Cardiac muscle cell (in vitro differentiated cells and primary cell): ENCODE measurements around the gene RHBG. TPM values are rescaled to one million over a fixed set of nuclear protein-coding genes. Genes with fewer than 3 reads are reported as not detected.

Source experiments
- DNase-seq, 2 donors: peaks; one replicate each; pipeline versions ENCODE4 v3.0.0 to v3.0.0-alpha.2; 2010 to 2017; ENCODE audit warnings: low read depth in 1 of 2, low spot score in 1 of 2
- H3K27ac ChIP-seq: fragments of 200-600 bp; sonication (generic); 2 replicates; pipeline ENCODE4 v1.5.1; 2016
- H3K27me3 ChIP-seq: fragments of 200-600 bp; sonication (generic); 2 replicates; pipeline ENCODE4 v1.6.0; 2016; ENCODE audit warnings: control low read depth
- H3K36me3 ChIP-seq: fragments of 200-600 bp; sonication (generic); 2 replicates; pipeline ENCODE4 v1.5.1; 2016; ENCODE audit warnings: control low read depth
- H3K4me1 ChIP-seq: fragments of 200-600 bp; sonication (generic); 2 replicates; pipeline ENCODE4 v1.8.1; 2017; ENCODE audit warnings: low read depth, mild to moderate bottlenecking, mixed run types
- H3K4me3 ChIP-seq: fragments of 200-600 bp; sonication (generic); 2 replicates; pipeline ENCODE4 v1.5.1; 2016; ENCODE audit warnings: mild to moderate bottlenecking
- H3K9me3 ChIP-seq: fragments of 200-600 bp; sonication (generic); 2 replicates; pipeline ENCODE4 v1.5.1; 2017; ENCODE audit warnings: low read depth, mild to moderate bottlenecking, control low read depth
- CTCF ChIP-seq: IDR thresholded peaks from 2 replicates; pipeline ENCODE4 v1.5.1; 2012; ENCODE audit warnings: low read depth, mild to moderate bottlenecking, low read length
- polyA plus RNA-seq: library from polyadenylated mRNA; unstranded; fragments of >200 nt; fragmentation: Nextera tagmentation; extraction: Ambion mirVana; gene quantifications from 2 replicates; pipeline ENCODE4 v1.2.1, GENCODE V29; 2016
- total RNA-seq: library from RNA; depleted of rRNA; stranded (reverse); fragments of >200 nt; gene quantifications from 2 replicates; pipeline ENCODE4 v1.2.3, GENCODE V29; 2016

RHBG gene
- total and polyA plus RNA-seq, 2 experiments from 2014 or later, result not detected

GRCh38 chr1:156388174-156389137, 19.4 kb downstream of the RHBG start:
- no peak overlapping the region for H3K27ac ChIP-seq

GRCh38 chr1:156389311-156389710, 20.3 kb downstream of the RHBG start:
- Histone ChIP-seq H3K9me3 (no peaks in the 10 kb centered on the region), H3K4me3 (no peak overlapping the region), H3K27ac (no peak overlapping the region), H3K36me3 (no peaks in the 10 kb centered on the region), H3K4me1 (no peaks in the 10 kb centered on the region), H3K27me3 (peaks cover 55% of the 10 kb centered on the region)
- no peak for TF ChIP-seq CTCF
- no peak for DNase-seq

More at GRCh38 chr1:156388174-156389137, 19.4 kb downstream of the RHBG start:
- peak; percentile 7 to 49 for DNase-seq
- Histone ChIP-seq H3K36me3 (no peaks in the 10 kb centered on the region), H3K9me3 (no peaks in the 10 kb centered on the region), H3K4me1 (no peaks in the 10 kb centered on the region), H3K4me3 (peak overlapping the region; percentile 8), H3K27me3 (peaks cover 55% of the 10 kb centered on the region)
- no peak for TF ChIP-seq CTCF

DNA sequence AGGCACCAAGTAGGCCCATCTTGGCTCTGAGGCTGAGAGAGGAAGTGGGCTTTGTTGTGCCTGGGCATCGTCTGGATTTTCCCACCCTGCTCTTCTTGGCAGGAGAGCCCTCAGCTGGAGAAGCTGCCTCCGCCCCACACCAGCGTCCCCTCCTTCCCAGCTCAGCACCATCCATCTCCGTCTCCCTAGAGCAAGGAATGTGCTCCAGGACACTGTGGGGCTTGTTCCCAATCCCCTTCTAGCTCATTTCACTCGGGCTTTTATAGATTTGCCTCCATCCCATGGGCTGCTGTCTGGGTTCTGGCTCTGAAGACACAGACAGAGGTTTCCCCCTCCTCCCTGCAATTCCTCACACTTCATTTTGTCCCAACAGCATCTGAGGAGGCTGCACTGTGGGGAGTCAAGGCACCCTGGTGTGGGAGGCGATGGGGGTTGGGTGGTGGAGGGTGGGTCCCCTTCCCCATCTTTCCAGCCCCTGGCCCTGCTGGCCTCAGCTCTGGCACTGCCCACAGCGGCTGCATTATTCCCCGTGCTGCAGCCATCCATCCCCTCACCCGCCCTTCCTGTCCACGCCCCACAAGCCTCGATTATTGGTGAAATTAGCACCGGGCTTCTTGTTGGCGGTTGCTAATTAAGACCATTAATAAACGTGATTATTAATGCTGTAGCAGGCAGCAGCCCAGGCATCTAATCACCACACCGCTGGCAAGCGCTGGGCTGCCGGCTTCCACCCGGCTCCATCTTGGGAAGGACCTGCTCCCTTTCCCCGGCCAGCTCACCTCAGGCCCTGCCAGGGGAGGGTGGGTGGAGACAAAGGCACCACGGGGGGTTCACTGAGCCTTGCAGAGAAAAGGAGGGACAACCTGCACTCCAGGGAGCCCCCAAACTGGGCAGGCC, 21.7 kb downstream of the RHBG start:
- no peak overlapping the region for H3K4me3 ChIP-seq
- no peak overlapping the region for H3K27ac ChIP-seq
- DNase-seq, result no peak
- no peak for TF ChIP-seq CTCF
- no peaks in the 10 kb centered on the region for H3K4me1 ChIP-seq
- H3K27me3 ChIP-seq, result peaks cover 55% of the 10 kb centered on the region
- H3K9me3 ChIP-seq, result no peaks in the 10 kb centered on the region
- H3K36me3 ChIP-seq, result no peaks in the 10 kb centered on the region

GRCh38 chr1:156391366-156391677, 22.3 kb downstream of the RHBG start:
- no peak for TF ChIP-seq CTCF
- no peaks in the 10 kb centered on the region for H3K4me1 ChIP-seq
- no peaks in the 10 kb centered on the region for H3K9me3 ChIP-seq
- no peak overlapping the region for H3K4me3 ChIP-seq
- no peaks in the 10 kb centered on the region for H3K36me3 ChIP-seq
- H3K27ac ChIP-seq, result no peak overlapping the region
- peaks cover 51% of the 10 kb centered on the region for H3K27me3 ChIP-seq
- no peak for DNase-seq

DNA sequence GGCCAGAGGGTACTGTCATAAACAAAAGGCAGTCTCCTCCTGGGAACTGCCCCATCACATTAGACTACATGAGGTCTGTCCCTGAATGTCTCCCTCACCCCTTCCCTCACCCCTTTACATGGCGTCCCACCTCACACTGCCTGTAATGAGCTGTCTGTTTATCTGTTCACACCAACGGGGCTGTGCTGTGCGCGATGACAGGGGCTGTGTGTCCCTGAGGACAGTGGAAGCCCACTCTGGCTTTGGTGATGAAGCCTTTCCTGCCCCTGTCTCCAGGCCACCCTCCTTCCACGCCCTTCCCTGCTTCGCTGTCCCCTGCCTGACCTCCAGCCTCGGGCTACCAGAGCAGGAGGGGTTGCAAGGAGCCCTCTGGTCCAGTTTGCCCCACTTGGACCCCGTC, 22.7 kb downstream of the RHBG start:
- no peak overlapping the region for H3K4me3 ChIP-seq
- no peaks in the 10 kb centered on the region for H3K4me1 ChIP-seq

More for the DNA sequence above, 22.7 kb downstream of the RHBG start:
- no peak for DNase-seq
- no peak for TF ChIP-seq CTCF
- H3K27me3 ChIP-seq, result peaks cover 47% of the 10 kb centered on the region
- no peaks in the 10 kb centered on the region for H3K36me3 ChIP-seq
- H3K9me3 ChIP-seq, result no peaks in the 10 kb centered on the region
- no peak overlapping the region for H3K27ac ChIP-seq
